GM23338 (cell line): ENCODE results near the gene DMWD. TPM values are rescaled to one million over a fixed set of nuclear protein-coding genes. Genes with fewer than 3 reads are reported as not detected.

Experiments used
- ATAC-seq: fragments of 200-7000 bp; cut with Tn5 transposase; 3 replicates; pipeline ENCODE4 v1.9.1; 2020
- DNase-seq: peaks from one replicate; pipeline ENCODE4 v3.0.0-alpha.2; 2015; ENCODE audit warnings: low spot score
- H2AFZ ChIP-seq: fragments of 200-600 bp; sonication (generic); 2 replicates; pipeline ENCODE4 v1.8.0; 2016; ENCODE audit warnings: antibody characterized with exemption, mild to moderate bottlenecking, moderate library complexity
- H3F3A ChIP-seq: fragments of 200-600 bp; sonication (generic); replicated peaks from 2 replicates; pipeline ENCODE4 v1.8.0; 2017; ENCODE audit warnings: antibody characterized with exemption, mixed run types, low read depth
- H3K27ac ChIP-seq: fragments of 200-600 bp; sonication (generic); 2 replicates; pipeline ENCODE4 v1.6.1; 2016; ENCODE audit warnings: low read depth
- H3K27me3 ChIP-seq: fragments of 200-600 bp; sonication (generic); 2 replicates; pipeline ENCODE4 v1.8.0; 2016; ENCODE audit warnings: mild to moderate bottlenecking, mixed run types, moderate library complexity; ENCODE audit not compliant: insufficient read depth
- H3K36me3 ChIP-seq: fragments of 200-600 bp; sonication (generic); 2 replicates; pipeline ENCODE4 v1.8.0; 2016; ENCODE audit warnings: mild to moderate bottlenecking; ENCODE audit not compliant: insufficient read depth
- H3K4me1 ChIP-seq: fragments of 200-600 bp; sonication (generic); 2 replicates; pipeline ENCODE4 v1.8.0; 2016; ENCODE audit warnings: mild to moderate bottlenecking, moderate library complexity; ENCODE audit not compliant: insufficient read depth
- H3K4me2 ChIP-seq: fragments of 200-600 bp; sonication (generic); 2 replicates; pipeline ENCODE4 v1.7.1; 2017; ENCODE audit warnings: mixed run types
- H3K4me3 ChIP-seq: fragments of 200-600 bp; sonication (generic); 2 replicates; pipeline ENCODE4 v1.6.1; 2016; ENCODE audit warnings: mixed run types
- H3K79me2 ChIP-seq: fragments of 200-600 bp; sonication (generic); replicated peaks from 2 replicates; pipeline ENCODE4 v1.8.0; 2017; ENCODE audit warnings: mild to moderate bottlenecking; ENCODE audit not compliant: insufficient read depth
- H3K9me2 ChIP-seq: fragments of 200-600 bp; sonication (generic); 2 replicates; pipeline ENCODE4 v1.8.0; 2017; ENCODE audit not compliant: insufficient read depth
- H4K20me1 ChIP-seq: fragments of 200-600 bp; sonication (generic); replicated peaks from 2 replicates; pipeline ENCODE4 v1.8.0; 2017; ENCODE audit warnings: mild to moderate bottlenecking; ENCODE audit not compliant: insufficient read depth
- H3K27ac Mint-ChIP-seq: 2 replicates; pipeline ENCODE4 v1.8.0; 2020; ENCODE audit warnings: inconsistent platforms, mild to moderate bottlenecking, moderate library complexity, mixed read lengths
- H3K27me3 Mint-ChIP-seq: 3 replicates; pipeline ENCODE4 v1.8.0; 2022; ENCODE audit warnings: low read depth, mild to moderate bottlenecking, moderate library complexity, mixed read lengths, inconsistent platforms; ENCODE audit not compliant: insufficient read depth, poor library complexity
- H3K36me3 Mint-ChIP-seq: 3 replicates; pipeline ENCODE4 v1.8.0; 2021; ENCODE audit warnings: low read depth, mild to moderate bottlenecking, inconsistent platforms, moderate library complexity, mixed read lengths
- H3K4me1 Mint-ChIP-seq: 3 replicates; pipeline ENCODE4 v1.8.0; 2020; ENCODE audit warnings: mild to moderate bottlenecking, inconsistent platforms, mixed read lengths
- H3K4me3 Mint-ChIP-seq: 3 replicates; pipeline ENCODE4 v1.8.0; 2021; ENCODE audit warnings: moderate library complexity, mild to moderate bottlenecking, inconsistent platforms, mixed read lengths
- H3K9me3 Mint-ChIP-seq: 3 replicates; pipeline ENCODE4 v1.8.0; 2020; ENCODE audit warnings: moderate library complexity, mild to moderate bottlenecking, inconsistent platforms, mixed read lengths
- CREB1 ChIP-seq: fragments of 250-450 bp; sonication (Bioruptor Pico); IDR thresholded peaks from 2 replicates; pipeline ENCODE4 v1.5.0; 2020; ENCODE audit warnings: low read depth, mild to moderate bottlenecking, moderate library complexity
- EZH2 ChIP-seq: fragments of 200-600 bp; sonication (generic); IDR thresholded peaks from one replicate; pipeline ENCODE4 v1.8.0; 2017; ENCODE audit warnings: antibody characterized with exemption, mild to moderate bottlenecking, low read depth; ENCODE audit not compliant: unreplicated experiment
- EZH2phosphoT487 ChIP-seq: fragments of 200-600 bp; sonication (generic); IDR thresholded peaks from one replicate; pipeline ENCODE4 v1.8.1; 2018; ENCODE audit warnings: antibody characterized with exemption; ENCODE audit not compliant: unreplicated experiment
- JUNB ChIP-seq: IDR thresholded peaks from one replicate; pipeline ENCODE4 v1.6.1; 2016; ENCODE audit warnings: antibody characterized with exemption; ENCODE audit not compliant: unreplicated experiment
- NANOG ChIP-seq: IDR thresholded peaks from 2 replicates; pipeline ENCODE4 v1.6.1; 2016; ENCODE audit warnings: antibody characterized with exemption, borderline replicate concordance
- POLR2AphosphoS5 ChIP-seq: IDR thresholded peaks from 2 replicates; pipeline ENCODE4 v1.6.1; 2016; ENCODE audit warnings: antibody characterized with exemption, low read depth
- STAT1 ChIP-seq: IDR thresholded peaks from one replicate; pipeline ENCODE4 v1.6.1; 2016; ENCODE audit warnings: antibody characterized with exemption; ENCODE audit not compliant: unreplicated experiment
- ZNF114 ChIP-seq: fragments of 250-450 bp; sonication (Bioruptor Pico); IDR thresholded peaks from 2 replicates; pipeline ENCODE4 v1.5.0; 2020; ENCODE audit warnings: mild to moderate bottlenecking, moderate library complexity
- ZNF331 ChIP-seq: fragments of 250-450 bp; sonication (Bioruptor Pico); IDR thresholded peaks from 2 replicates; pipeline ENCODE4 v1.5.0; 2020; ENCODE audit warnings: low read depth, mild to moderate bottlenecking, moderate library complexity
- polyA plus RNA-seq: library from polyadenylated mRNA; unstranded; fragments of >200 nt; fragmentation: Nextera tagmentation; extraction: Ambion mirVana; gene quantifications from 2 replicates; pipeline ENCODE4 v1.2.1, GENCODE V29; 2016
- total RNA-seq: library from RNA; depleted of rRNA; stranded (reverse); fragments of >200 nt; shearing (Covaris generic); gene quantifications from 2 replicates; pipeline ENCODE4 v1.2.3, GENCODE V29; 2014
- TF ChIP-seq, protein P1 (sequence below): IDR thresholded peaks from 2 replicates; pipeline ENCODE4 v1.6.1; 2016; ENCODE audit warnings: antibody characterized with exemption
- TF ChIP-seq, protein P2 (sequence below), 2 experiments: fragments of 200-600 bp in 1 of 2; sonication (generic) in 1 of 2; conservative IDR thresholded peaks; 2 replicates each; pipeline versions ENCODE4 v1.5.1 to v1.6.1; 2016 to 2017; ENCODE audit warnings: antibody characterized with exemption in 2 of 2, low read depth in 2 of 2, mild to moderate bottlenecking in 2 of 2, moderate library complexity in 1 of 2
- TF ChIP-seq, protein P3 (sequence below): IDR thresholded peaks from one replicate; pipeline ENCODE4 v1.6.1; 2018; ENCODE audit warnings: antibody characterized with exemption; ENCODE audit not compliant: unreplicated experiment
- TF ChIP-seq, protein P4 (sequence below): fragments of 250-450 bp; sonication (Bioruptor Pico); IDR thresholded peaks from 2 replicates; pipeline ENCODE4 v1.5.0; 2020; ENCODE audit warnings: mild to moderate bottlenecking, moderate library complexity

The DMWD gene
- total and polyA plus RNA-seq, 2 experiments from 2014 or later, result 12.1 to 45.6 TPM

DNA sequence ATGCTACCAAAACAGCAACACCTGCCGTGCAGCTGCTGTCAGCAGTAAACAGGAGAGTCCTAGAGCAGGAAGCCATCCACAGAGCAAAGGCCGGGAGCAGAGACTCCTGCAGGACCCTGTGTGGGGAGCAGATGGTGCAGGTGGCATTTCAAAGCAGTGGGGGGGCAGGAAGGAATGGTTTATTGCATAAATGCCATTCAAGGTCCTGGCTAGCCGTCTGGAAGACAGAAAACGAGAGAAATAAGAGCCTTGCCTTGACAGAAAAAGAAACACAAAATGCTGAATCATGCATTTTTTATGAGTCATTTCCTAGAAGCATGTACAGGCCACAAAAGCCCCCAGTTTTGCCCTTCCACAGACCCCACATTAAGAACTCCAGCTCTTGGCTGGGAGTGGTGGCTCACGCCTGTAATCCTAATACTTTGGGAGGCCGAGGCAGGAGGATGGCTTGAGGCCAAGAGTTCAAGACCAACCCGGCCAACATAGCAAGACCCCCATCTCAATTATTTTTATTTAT lies 17.1 kb upstream of the DMWD start:
- no peak overlapping the region for H3K4me2 ChIP-seq
- TF ChIP-seq, protein P1, sequence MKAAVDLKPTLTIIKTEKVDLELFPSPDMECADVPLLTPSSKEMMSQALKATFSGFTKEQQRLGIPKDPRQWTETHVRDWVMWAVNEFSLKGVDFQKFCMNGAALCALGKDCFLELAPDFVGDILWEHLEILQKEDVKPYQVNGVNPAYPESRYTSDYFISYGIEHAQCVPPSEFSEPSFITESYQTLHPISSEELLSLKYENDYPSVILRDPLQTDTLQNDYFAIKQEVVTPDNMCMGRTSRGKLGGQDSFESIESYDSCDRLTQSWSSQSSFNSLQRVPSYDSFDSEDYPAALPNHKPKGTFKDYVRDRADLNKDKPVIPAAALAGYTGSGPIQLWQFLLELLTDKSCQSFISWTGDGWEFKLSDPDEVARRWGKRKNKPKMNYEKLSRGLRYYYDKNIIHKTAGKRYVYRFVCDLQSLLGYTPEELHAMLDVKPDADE, result no peak
- TF ChIP-seq NANOG, result no peak
- TF ChIP-seq POLR2AphosphoS5, result no peak
- TF ChIP-seq CREB1 (CRISPR knock-in tag), result no peak
- TF ChIP-seq, protein P2, sequence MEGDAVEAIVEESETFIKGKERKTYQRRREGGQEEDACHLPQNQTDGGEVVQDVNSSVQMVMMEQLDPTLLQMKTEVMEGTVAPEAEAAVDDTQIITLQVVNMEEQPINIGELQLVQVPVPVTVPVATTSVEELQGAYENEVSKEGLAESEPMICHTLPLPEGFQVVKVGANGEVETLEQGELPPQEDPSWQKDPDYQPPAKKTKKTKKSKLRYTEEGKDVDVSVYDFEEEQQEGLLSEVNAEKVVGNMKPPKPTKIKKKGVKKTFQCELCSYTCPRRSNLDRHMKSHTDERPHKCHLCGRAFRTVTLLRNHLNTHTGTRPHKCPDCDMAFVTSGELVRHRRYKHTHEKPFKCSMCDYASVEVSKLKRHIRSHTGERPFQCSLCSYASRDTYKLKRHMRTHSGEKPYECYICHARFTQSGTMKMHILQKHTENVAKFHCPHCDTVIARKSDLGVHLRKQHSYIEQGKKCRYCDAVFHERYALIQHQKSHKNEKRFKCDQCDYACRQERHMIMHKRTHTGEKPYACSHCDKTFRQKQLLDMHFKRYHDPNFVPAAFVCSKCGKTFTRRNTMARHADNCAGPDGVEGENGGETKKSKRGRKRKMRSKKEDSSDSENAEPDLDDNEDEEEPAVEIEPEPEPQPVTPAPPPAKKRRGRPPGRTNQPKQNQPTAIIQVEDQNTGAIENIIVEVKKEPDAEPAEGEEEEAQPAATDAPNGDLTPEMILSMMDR (conservative IDR thresholded peaks at IDR 0.05; ENCODE audit: low read depth in 2 of 2), result no peak
- no peak for TF ChIP-seq EZH2phosphoT487
- TF ChIP-seq EZH2, result no peak
- TF ChIP-seq, protein P3, sequence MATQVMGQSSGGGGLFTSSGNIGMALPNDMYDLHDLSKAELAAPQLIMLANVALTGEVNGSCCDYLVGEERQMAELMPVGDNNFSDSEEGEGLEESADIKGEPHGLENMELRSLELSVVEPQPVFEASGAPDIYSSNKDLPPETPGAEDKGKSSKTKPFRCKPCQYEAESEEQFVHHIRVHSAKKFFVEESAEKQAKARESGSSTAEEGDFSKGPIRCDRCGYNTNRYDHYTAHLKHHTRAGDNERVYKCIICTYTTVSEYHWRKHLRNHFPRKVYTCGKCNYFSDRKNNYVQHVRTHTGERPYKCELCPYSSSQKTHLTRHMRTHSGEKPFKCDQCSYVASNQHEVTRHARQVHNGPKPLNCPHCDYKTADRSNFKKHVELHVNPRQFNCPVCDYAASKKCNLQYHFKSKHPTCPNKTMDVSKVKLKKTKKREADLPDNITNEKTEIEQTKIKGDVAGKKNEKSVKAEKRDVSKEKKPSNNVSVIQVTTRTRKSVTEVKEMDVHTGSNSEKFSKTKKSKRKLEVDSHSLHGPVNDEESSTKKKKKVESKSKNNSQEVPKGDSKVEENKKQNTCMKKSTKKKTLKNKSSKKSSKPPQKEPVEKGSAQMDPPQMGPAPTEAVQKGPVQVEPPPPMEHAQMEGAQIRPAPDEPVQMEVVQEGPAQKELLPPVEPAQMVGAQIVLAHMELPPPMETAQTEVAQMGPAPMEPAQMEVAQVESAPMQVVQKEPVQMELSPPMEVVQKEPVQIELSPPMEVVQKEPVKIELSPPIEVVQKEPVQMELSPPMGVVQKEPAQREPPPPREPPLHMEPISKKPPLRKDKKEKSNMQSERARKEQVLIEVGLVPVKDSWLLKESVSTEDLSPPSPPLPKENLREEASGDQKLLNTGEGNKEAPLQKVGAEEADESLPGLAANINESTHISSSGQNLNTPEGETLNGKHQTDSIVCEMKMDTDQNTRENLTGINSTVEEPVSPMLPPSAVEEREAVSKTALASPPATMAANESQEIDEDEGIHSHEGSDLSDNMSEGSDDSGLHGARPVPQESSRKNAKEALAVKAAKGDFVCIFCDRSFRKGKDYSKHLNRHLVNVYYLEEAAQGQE, result no peak
- no peak for TF ChIP-seq STAT1
- no peak for TF ChIP-seq ZNF114
- TF ChIP-seq ZNF331 (CRISPR knock-in tag), result no peak
- TF ChIP-seq, protein P4, sequence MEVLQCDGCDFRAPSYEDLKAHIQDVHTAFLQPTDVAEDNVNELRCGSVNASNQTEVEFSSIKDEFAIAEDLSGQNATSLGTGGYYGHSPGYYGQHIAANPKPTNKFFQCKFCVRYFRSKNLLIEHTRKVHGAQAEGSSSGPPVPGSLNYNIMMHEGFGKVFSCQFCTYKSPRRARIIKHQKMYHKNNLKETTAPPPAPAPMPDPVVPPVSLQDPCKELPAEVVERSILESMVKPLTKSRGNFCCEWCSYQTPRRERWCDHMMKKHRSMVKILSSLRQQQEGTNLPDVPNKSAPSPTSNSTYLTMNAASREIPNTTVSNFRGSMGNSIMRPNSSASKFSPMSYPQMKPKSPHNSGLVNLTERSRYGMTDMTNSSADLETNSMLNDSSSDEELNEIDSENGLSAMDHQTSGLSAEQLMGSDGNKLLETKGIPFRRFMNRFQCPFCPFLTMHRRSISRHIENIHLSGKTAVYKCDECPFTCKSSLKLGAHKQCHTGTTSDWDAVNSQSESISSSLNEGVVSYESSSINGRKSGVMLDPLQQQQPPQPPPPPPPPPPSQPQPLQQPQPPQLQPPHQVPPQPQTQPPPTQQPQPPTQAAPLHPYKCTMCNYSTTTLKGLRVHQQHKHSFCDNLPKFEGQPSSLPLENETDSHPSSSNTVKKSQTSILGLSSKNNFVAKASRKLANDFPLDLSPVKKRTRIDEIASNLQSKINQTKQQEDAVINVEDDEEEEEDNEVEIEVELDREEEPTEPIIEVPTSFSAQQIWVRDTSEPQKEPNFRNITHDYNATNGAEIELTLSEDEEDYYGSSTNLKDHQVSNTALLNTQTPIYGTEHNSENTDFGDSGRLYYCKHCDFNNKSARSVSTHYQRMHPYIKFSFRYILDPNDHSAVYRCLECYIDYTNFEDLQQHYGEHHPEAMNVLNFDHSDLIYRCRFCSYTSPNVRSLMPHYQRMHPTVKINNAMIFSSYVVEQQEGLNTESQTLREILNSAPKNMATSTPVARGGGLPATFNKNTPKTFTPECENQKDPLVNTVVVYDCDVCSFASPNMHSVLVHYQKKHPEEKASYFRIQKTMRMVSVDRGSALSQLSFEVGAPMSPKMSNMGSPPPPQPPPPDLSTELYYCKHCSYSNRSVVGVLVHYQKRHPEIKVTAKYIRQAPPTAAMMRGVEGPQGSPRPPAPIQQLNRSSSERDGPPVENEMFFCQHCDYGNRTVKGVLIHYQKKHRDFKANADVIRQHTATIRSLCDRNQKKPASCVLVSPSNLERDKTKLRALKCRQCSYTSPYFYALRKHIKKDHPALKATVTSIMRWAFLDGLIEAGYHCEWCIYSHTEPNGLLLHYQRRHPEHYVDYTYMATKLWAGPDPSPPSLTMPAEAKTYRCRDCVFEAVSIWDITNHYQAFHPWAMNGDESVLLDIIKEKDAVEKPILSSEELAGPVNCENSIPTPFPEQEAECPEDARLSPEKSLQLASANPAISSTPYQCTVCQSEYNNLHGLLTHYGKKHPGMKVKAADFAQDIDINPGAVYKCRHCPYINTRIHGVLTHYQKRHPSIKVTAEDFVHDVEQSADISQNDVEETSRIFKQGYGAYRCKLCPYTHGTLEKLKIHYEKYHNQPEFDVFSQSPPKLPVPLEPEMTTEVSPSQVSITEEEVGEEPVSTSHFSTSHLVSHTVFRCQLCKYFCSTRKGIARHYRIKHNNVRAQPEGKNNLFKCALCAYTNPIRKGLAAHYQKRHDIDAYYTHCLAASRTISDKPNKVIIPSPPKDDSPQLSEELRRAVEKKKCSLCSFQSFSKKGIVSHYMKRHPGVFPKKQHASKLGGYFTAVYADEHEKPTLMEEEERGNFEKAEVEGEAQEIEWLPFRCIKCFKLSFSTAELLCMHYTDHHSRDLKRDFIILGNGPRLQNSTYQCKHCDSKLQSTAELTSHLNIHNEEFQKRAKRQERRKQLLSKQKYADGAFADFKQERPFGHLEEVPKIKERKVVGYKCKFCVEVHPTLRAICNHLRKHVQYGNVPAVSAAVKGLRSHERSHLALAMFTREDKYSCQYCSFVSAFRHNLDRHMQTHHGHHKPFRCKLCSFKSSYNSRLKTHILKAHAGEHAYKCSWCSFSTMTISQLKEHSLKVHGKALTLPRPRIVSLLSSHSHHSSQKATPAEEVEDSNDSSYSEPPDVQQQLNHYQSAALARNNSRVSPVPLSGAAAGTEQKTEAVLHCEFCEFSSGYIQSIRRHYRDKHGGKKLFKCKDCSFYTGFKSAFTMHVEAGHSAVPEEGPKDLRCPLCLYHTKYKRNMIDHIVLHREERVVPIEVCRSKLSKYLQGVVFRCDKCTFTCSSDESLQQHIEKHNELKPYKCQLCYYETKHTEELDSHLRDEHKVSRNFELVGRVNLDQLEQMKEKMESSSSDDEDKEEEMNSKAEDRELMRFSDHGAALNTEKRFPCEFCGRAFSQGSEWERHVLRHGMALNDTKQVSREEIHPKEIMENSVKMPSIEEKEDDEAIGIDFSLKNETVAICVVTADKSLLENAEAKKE (CRISPR knock-in tag), result no peak
- TF ChIP-seq JUNB, result no peak
- DNase-seq (peak; percentile 77), ATAC-seq (peak; percentile 46)
- peaks cover 5% of the 10 kb centered on the region; the same call in 2 of the 3 replicates for H3K36me3 Mint-ChIP-seq
- H3K36me3 ChIP-seq, result no peaks in the 10 kb centered on the region
- H3K4me1 Mint-ChIP-seq, result peaks cover 15% of the 10 kb centered on the region
- no peaks in the 10 kb centered on the region for H4K20me1 ChIP-seq
- peak overlapping the region; percentile 94 for H3K27ac Mint-ChIP-seq
- peak overlapping the region; percentile 85; the same call in 1 of the 2 replicates for H3K27ac ChIP-seq
- H3K9me3 Mint-ChIP-seq, result no peaks in the 10 kb centered on the region
- H3K27me3 Mint-ChIP-seq, result peaks cover 17% of the 10 kb centered on the region
- H3K4me3 ChIP-seq, result no peak overlapping the region
- no peaks in the 10 kb centered on the region for H3K79me2 ChIP-seq
- no peaks in the 10 kb centered on the region for H3K27me3 ChIP-seq
- no peaks in the 10 kb centered on the region for H3K9me2 ChIP-seq
- no peak overlapping the region for H2AFZ ChIP-seq
- no peak overlapping the region; the same call in 2 of the 3 replicates for H3K4me3 Mint-ChIP-seq
- H3F3A ChIP-seq, result peaks cover 10% of the 10 kb centered on the region; the same call in 1 of the 2 replicates
- peaks cover 10% of the 10 kb centered on the region; the same call in 1 of the 2 replicates for H3K4me1 ChIP-seq
